Measurements from ENCODE around the gene CBX6. TPM values are rescaled to one million over a fixed set of nuclear protein-coding genes. Genes with fewer than 3 reads are reported as not detected.
A peak's percentile ranks its signal among the peaks of the same experiment; 100 is the strongest.

CBX6 gene
- total and polyA plus RNA-seq, 9 of the 15 experiments (the other 6 are each of a cell fraction or from before 2014, with no cell fraction given), result 0.75 to 31.6 (median 8.0) TPM

DNA sequence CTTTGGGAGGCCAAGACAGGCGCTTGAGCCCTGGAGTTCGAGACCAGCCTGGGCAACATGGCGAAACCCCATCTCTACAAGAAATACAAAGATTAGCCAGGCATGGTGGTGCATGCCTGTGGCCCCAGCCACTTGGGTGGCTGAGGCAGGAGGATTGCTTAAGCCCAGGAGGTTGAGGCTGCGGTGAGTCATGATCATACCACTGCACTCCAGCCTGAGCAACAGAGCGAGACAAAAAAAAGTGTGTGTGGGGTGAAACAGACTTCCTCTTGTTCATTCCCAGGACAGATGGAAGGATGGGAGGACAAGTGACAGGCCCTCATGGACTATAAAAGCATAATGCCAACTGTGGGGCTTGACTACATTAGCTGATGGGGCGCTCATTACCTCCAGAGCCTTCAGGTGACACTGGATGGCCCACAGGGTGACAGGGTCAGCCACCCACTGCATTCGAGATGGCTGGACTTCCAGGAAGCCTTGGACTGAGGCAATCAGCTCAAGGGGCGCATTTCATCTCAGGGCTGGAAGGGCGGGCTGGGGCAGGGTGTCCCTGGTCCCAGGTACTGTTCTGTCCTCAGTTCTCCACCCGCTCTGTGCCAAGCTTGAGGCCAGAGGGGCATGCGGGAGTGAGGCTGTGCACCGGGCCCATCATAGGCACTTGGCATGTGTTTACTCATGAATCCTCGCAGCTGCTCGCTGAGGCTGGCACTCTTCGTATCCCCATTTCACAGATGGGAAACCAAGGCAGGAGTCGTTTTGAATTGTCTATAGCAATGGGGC, 40.7 kb downstream of the CBX6 start (continued):
- TF ChIP-seq XRCC3 (IDR thresholded peaks at IDR 0.05), result no peak
- TF ChIP-seq ZNF668 (CRISPR knock-in tag; IDR thresholded peaks at IDR 0.05), result no peak
- TF ChIP-seq FOSL1 (tag; conservative IDR thresholded peaks at IDR 0.05), result peak; percentile 72
- no peak for TF ChIP-seq BDP1 (IDR thresholded peaks at IDR 0.05; ENCODE audit: insufficient read depth, insufficient read length)
- peak; percentile 32; the same call in 1 of the 2 replicates for TF ChIP-seq SMARCA4 (IDR thresholded peaks at IDR 0.05)
- peak; percentile 64; the same call in 1 of the 2 replicates for TF ChIP-seq JUND (IDR thresholded peaks at IDR 0.05; ENCODE audit: borderline replicate concordance, low read depth, low read length)
- TF ChIP-seq JUND (tag; IDR thresholded peaks at IDR 0.05; ENCODE audit: borderline replicate concordance, low read depth, low read length), result no peak; the same call in 2 of the 3 replicates

DNA sequence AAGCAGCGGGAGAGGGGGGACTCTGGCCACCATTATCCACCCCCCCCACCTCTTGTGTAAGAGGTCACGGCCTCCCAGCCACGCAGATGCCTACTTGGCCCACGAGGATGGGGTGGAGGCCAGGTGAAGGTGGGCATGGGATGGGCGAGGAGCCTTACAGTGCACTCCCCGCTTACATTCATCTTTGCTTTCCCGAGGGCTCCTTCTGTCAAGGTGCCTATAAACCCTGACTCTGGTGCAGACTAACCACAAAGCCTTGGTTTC, 41.2 kb downstream of the CBX6 start:
- BruUV-seq (replicated peaks), result no TSS peak
- H3K79me2 ChIP-seq (ENCODE audit: control insufficient read depth, insufficient read depth, low read length), result no peaks in the 10 kb centered on the region
- intact Hi-C loops (cut with micrococcal nuclease) (no loop called here), in situ Hi-C loops (cut with MboI) (no loop called here)
- WGBS (ENCODE audit: insufficient coverage, low coverage, missing lambda C conversion rate), result 16% methylated on average over 6 of the region's 7 CpGs
- H3K27ac ChIP-seq (ENCODE audit: extremely low read depth, low read depth, low read length), result no peak overlapping the region
- H3K27me3 ChIP-seq (ENCODE audit: control insufficient read depth in 2 of 2, insufficient read depth in 2 of 2, low read length in 2 of 2), result no peaks in the 10 kb centered on the region
- DNase-seq (ENCODE audit: extremely low read depth in 1 of 4, low spot score in 3 of 4), result no peak
- no peak overlapping the region for H3K4me3 ChIP-seq
- H3K36me3 ChIP-seq (ENCODE audit: control insufficient read depth, insufficient read depth, low read length), result no peaks in the 10 kb centered on the region
- POLR2A ChIA-PET, result no interaction called here
- H4K20me1 ChIP-seq (replicated peaks; ENCODE audit: control insufficient read depth, insufficient read depth, low read length), result no peaks in the 10 kb centered on the region
- peaks cover 0 to 8% of the 10 kb centered on the region in 2 experiments; a peak in 2 of 5 replicates for H3K4me1 ChIP-seq (replicated peaks in 1 of 2; ENCODE audit: control insufficient read depth in 2 of 2, insufficient read depth in 2 of 2, low read length in 2 of 2)
- no peaks in the 10 kb centered on the region for H3K9me3 ChIP-seq (replicated peaks; ENCODE audit: control insufficient read depth, insufficient read depth, low read depth, low read length)
- no peak for ATAC-seq
- FAIRE-seq, result no peak
- no peak overlapping the region for H2AFZ ChIP-seq (ENCODE audit: low read depth, low read length)
- no peaks in the 10 kb centered on the region for H3K9me1 ChIP-seq (ENCODE audit: control insufficient read depth, insufficient read depth, low read length)
- CTCF ChIA-PET (ENCODE audit: low intra/inter-chr PET ratio), result no interaction called here
- H3K4me2 ChIP-seq (ENCODE audit: insufficient read depth, low read length), result no peak overlapping the region
- H3K9ac ChIP-seq (ENCODE audit: insufficient read depth in 1 of 2, low read depth in 2 of 2, low read length in 2 of 2), result no peak overlapping the region
- no peak for TF ChIP-seq SLC30A9 (CRISPR knock-in tag; IDR thresholded peaks at IDR 0.05)
- TF ChIP-seq, protein P1, sequence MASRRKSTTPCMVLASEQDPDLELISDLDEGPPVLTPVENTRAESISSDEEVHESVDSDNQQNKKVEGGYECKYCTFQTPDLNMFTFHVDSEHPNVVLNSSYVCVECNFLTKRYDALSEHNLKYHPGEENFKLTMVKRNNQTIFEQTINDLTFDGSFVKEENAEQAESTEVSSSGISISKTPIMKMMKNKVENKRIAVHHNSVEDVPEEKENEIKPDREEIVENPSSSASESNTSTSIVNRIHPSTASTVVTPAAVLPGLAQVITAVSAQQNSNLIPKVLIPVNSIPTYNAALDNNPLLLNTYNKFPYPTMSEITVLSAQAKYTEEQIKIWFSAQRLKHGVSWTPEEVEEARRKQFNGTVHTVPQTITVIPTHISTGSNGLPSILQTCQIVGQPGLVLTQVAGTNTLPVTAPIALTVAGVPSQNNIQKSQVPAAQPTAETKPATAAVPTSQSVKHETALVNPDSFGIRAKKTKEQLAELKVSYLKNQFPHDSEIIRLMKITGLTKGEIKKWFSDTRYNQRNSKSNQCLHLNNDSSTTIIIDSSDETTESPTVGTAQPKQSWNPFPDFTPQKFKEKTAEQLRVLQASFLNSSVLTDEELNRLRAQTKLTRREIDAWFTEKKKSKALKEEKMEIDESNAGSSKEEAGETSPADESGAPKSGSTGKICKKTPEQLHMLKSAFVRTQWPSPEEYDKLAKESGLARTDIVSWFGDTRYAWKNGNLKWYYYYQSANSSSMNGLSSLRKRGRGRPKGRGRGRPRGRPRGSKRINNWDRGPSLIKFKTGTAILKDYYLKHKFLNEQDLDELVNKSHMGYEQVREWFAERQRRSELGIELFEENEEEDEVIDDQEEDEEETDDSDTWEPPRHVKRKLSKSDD (conservative IDR thresholded peaks at IDR 0.05; ENCODE audit: low read length), result no peak
- no peak for TF ChIP-seq FOXK1 (CRISPR knock-in tag; IDR thresholded peaks at IDR 0.05; ENCODE audit: borderline replicate concordance)
- no peak for TF ChIP-seq CBX8 (IDR thresholded peaks at IDR 0.05; ENCODE audit: borderline replicate concordance, extremely low read depth, low read depth, low read length, poor library complexity, severe bottlenecking)
- TF ChIP-seq TCFL5 (CRISPR knock-in tag; conservative IDR thresholded peaks at IDR 0.05), result no peak
- no peak for TF ChIP-seq STAG1 (CRISPR knock-in tag; IDR thresholded peaks at IDR 0.05; ENCODE audit: borderline replicate concordance)
- no peak for TF ChIP-seq ZNF384 (IDR thresholded peaks at IDR 0.05; ENCODE audit: low read depth, low read length)
- no peak for TF ChIP-seq ZNF212 (CRISPR knock-in tag; IDR thresholded peaks at IDR 0.05)
- TF ChIP-seq MYNN (IDR thresholded peaks at IDR 0.05), result no peak
- TF ChIP-seq MYNN (CRISPR knock-in tag; IDR thresholded peaks at IDR 0.05), result no peak
- TF ChIP-seq BHLHE40 (IDR thresholded peaks at IDR 0.05; ENCODE audit: low read length), result no peak
- TF ChIP-seq MAFF (IDR thresholded peaks at IDR 0.05; ENCODE audit: low read length), result no peak
- no peak for TF ChIP-seq ESRRB (CRISPR knock-in tag; IDR thresholded peaks at IDR 0.05; ENCODE audit: borderline replicate concordance)

Data from K562 (cell line).